H9 (cell line): ENCODE data around the gene KRT222. TPM values are rescaled to one million over a fixed set of nuclear protein-coding genes. Genes with fewer than 3 reads are reported as not detected.

Source experiments
- DNase-seq: peaks from one replicate; pipeline ENCODE4 v3.0.0-alpha.2; 2017
- H2AFZ ChIP-seq: one replicate; pipeline ENCODE4 v1.6.1; 2013; ENCODE audit warnings: mild to moderate bottlenecking, low read length, control low read depth, moderate library complexity
- H2AK5ac ChIP-seq: 2 replicates; pipeline ENCODE4 v1.6.1; 2013; ENCODE audit warnings: low read length, control low read depth, mixed read lengths; ENCODE audit not compliant: insufficient read length
- H2BK120ac ChIP-seq: one replicate; pipeline ENCODE4 v1.6.1; 2013; ENCODE audit warnings: low read depth, mild to moderate bottlenecking, low read length, control low read depth, inconsistent platforms; ENCODE audit not compliant: poor library complexity, severe bottlenecking
- H2BK12ac ChIP-seq: 2 replicates; pipeline ENCODE4 v1.6.1; 2013; ENCODE audit warnings: low read length, control low read depth, mixed read lengths, low read depth; ENCODE audit not compliant: insufficient read length
- H2BK15ac ChIP-seq: 2 replicates; pipeline ENCODE4 v1.6.1; 2013; ENCODE audit warnings: low read depth, low read length, control low read depth
- H2BK20ac ChIP-seq: one replicate; pipeline ENCODE4 v1.6.1; 2013; ENCODE audit warnings: low read depth, mild to moderate bottlenecking, low read length, control low read depth, inconsistent platforms; ENCODE audit not compliant: poor library complexity, severe bottlenecking
- H2BK5ac ChIP-seq: 2 replicates; pipeline ENCODE4 v1.6.1; 2013; ENCODE audit warnings: low read length, control low read depth, mixed read lengths; ENCODE audit not compliant: insufficient read length
- H3K14ac ChIP-seq: 2 replicates; pipeline ENCODE4 v1.6.1; 2013; ENCODE audit warnings: low read length, control low read depth; ENCODE audit not compliant: insufficient read depth
- H3K18ac ChIP-seq: 2 replicates; pipeline ENCODE4 v1.6.1; 2013; ENCODE audit warnings: low read depth, mild to moderate bottlenecking, mixed read lengths, low read length, control low read depth; ENCODE audit not compliant: insufficient read length
- H3K23ac ChIP-seq: 2 replicates; pipeline ENCODE4 v1.6.1; 2013; ENCODE audit warnings: low read length, control low read depth, mixed read lengths, low read depth; ENCODE audit not compliant: insufficient read length
- H3K23me2 ChIP-seq: 2 replicates; pipeline ENCODE4 v1.6.1; 2013; ENCODE audit warnings: low read depth, mild to moderate bottlenecking, mixed read lengths, low read length, control low read depth; ENCODE audit not compliant: insufficient read length, poor library complexity, severe bottlenecking
- H3K27ac ChIP-seq: 2 replicates; pipeline ENCODE4 v1.5.1; 2013; ENCODE audit warnings: low read length, control low read depth, mixed read lengths, low read depth; ENCODE audit not compliant: insufficient read length
- H3K27me3 ChIP-seq: 2 replicates; pipeline ENCODE4 v1.6.1; 2013; ENCODE audit warnings: low read length, control low read depth, inconsistent platforms; ENCODE audit not compliant: insufficient read depth
- H3K4ac ChIP-seq: 2 replicates; pipeline ENCODE4 v1.6.1; 2013; ENCODE audit warnings: low read depth, mild to moderate bottlenecking, control low read depth, inconsistent platforms, low read length, moderate library complexity
- H3K4me1 ChIP-seq: 2 replicates; pipeline ENCODE4 v1.6.1; 2013; ENCODE audit warnings: low read length, control low read depth, inconsistent platforms; ENCODE audit not compliant: insufficient read depth
- H3K4me2 ChIP-seq: 2 replicates; pipeline ENCODE4 v1.6.1; 2013; ENCODE audit warnings: low read length, control low read depth, mixed read lengths; ENCODE audit not compliant: insufficient read length, insufficient read depth
- H3K56ac ChIP-seq: 2 replicates; pipeline ENCODE4 v1.6.1; 2013; ENCODE audit warnings: low read depth, mild to moderate bottlenecking, mixed read lengths, low read length, control low read depth; ENCODE audit not compliant: insufficient read length
- H3K79me1 ChIP-seq: 2 replicates; pipeline ENCODE4 v1.6.1; 2013; ENCODE audit warnings: low read depth, mild to moderate bottlenecking, moderate library complexity, low read length, control low read depth, inconsistent platforms; ENCODE audit not compliant: insufficient read depth, poor library complexity, severe bottlenecking
- H3K79me2 ChIP-seq: 2 replicates; pipeline ENCODE4 v1.6.1; 2013; ENCODE audit warnings: low read length, control low read depth, inconsistent platforms; ENCODE audit not compliant: insufficient read depth
- H3K9ac ChIP-seq: 2 replicates; pipeline ENCODE4 v1.6.1; 2013; ENCODE audit warnings: low read length, control low read depth, mixed read lengths; ENCODE audit not compliant: insufficient read length; ENCODE audit errors: extremely low read depth
- H3K9me3 ChIP-seq: one replicate; pipeline ENCODE4 v1.6.1; 2013; ENCODE audit warnings: low read depth, low read length, inconsistent platforms; ENCODE audit not compliant: control insufficient read depth
- H3T11ph ChIP-seq: one replicate; pipeline ENCODE4 v1.6.1; 2013; ENCODE audit warnings: mild to moderate bottlenecking, low read length, control low read depth, inconsistent platforms
- H4K20me1 ChIP-seq: one replicate; pipeline ENCODE4 v1.6.1; 2013; ENCODE audit not compliant: control insufficient read depth, insufficient read length, insufficient read depth
- H4K5ac ChIP-seq: 2 replicates; pipeline ENCODE4 v1.6.1; 2013; ENCODE audit warnings: low read depth, mild to moderate bottlenecking, mixed read lengths, low read length, control low read depth; ENCODE audit not compliant: insufficient read length
- H4K8ac ChIP-seq: replicated peaks from 2 replicates; pipeline ENCODE4 v1.6.1; 2013; ENCODE audit warnings: low read length, control low read depth, mixed read lengths, low read depth; ENCODE audit not compliant: insufficient read length
- H4K91ac ChIP-seq: 2 replicates; pipeline ENCODE4 v1.6.1; 2013; ENCODE audit warnings: low read depth, mild to moderate bottlenecking, moderate library complexity, mixed read lengths, low read length, control low read depth; ENCODE audit not compliant: insufficient read length
- H3K27ac Mint-ChIP-seq, 3 experiments: 2 replicates in 2 of 3; 3 replicates in 1 of 3; pipeline ENCODE4 v1.8.0; 2020 to 2021; ENCODE audit warnings: mixed read lengths in 3 of 3, mild to moderate bottlenecking in 1 of 3, moderate library complexity in 1 of 3
- H3K27me3 Mint-ChIP-seq: 2 replicates; pipeline ENCODE4 v1.8.0; 2021; ENCODE audit warnings: low read depth, mild to moderate bottlenecking, moderate library complexity, mixed read lengths
- H3K36me3 Mint-ChIP-seq, 3 experiments: 2 replicates in 2 of 3; 3 replicates in 1 of 3; pipeline ENCODE4 v1.8.0; 2020 to 2021; ENCODE audit warnings: low read depth in 3 of 3, mixed read lengths in 3 of 3; ENCODE audit not compliant: insufficient read depth in 1 of 3
- H3K4me1 Mint-ChIP-seq, 2 experiments: 2 replicates each; pipeline ENCODE4 v1.8.0; 2020; ENCODE audit warnings: mixed read lengths in 2 of 2
- H3K4me3 Mint-ChIP-seq, 2 experiments: 2 replicates in 1 of 2; 3 replicates in 1 of 2; pipeline ENCODE4 v1.8.0; 2020 to 2021; ENCODE audit warnings: mild to moderate bottlenecking in 2 of 2, mixed read lengths in 2 of 2, moderate library complexity in 1 of 2
- H3K9me3 Mint-ChIP-seq, 2 experiments: 2 replicates in 1 of 2; 3 replicates in 1 of 2; pipeline ENCODE4 v1.8.0; 2020; ENCODE audit warnings: mild to moderate bottlenecking in 2 of 2, mixed read lengths in 2 of 2, moderate library complexity in 1 of 2
- WGBS: extraction: QIAGEN DNeasy Blood & Tissue Kit; methylation state at CpG from one replicate; pipeline ENCODE4 v1.1.7; 2013; ENCODE audit warnings: missing lambda C conversion rate, low lambda C conversion rate, mixed read lengths; ENCODE audit not compliant: insufficient read length; ENCODE audit errors: extremely low coverage; 5-methylcytosine and 5-hydroxymethylcytosine counted together
- total RNA-seq: library from RNA; stranded (reverse); gene quantifications from 2 replicates; pipeline ENCODE4 v1.2.1, GENCODE V29; 2021
- TF ChIP-seq, protein P1 (sequence below): fragments of 200-600 bp; sonication (generic); conservative IDR thresholded peaks from 3 replicates; pipeline ENCODE4 v1.8.0; 2021; ENCODE audit warnings: antibody characterized with exemption, mild to moderate bottlenecking

KRT222 gene
- total RNA-seq, 1 experiment from 2014 or later, result 0.13 TPM

DNA sequence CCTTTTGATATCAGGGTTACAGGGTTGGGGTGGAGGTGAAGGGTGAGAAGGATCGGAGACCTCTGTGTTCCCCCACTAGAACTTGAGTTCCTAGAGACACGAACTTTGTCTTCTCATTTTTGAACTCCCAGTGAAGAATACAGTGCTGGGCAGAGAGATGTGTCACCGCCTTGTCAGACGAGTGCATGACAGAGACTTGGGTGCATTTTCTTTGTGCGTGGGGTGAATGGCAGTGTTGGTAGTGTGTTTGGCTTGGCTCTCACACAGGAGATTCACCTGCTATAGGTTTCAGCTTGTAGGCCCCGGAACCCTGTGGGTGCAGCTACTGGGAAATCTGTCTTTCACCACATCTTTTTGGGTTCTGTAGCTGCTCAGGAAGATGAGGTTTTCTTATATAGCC, 59.7 kb downstream of the KRT222 start:
- no peaks in the 10 kb centered on the region for H4K20me1 ChIP-seq
- H2BK12ac ChIP-seq, result no peak overlapping the region
- H3K23ac ChIP-seq, result no peak overlapping the region
- H3K4me2 ChIP-seq, result no peak overlapping the region
- H3K36me3 Mint-ChIP-seq, result no peaks in the 10 kb centered on the region
- no peaks in the 10 kb centered on the region for H3K23me2 ChIP-seq
- no peaks in the 10 kb centered on the region for H3K9me3 Mint-ChIP-seq
- no peak overlapping the region for H3K9ac ChIP-seq
- H3K27me3 ChIP-seq, result no peaks in the 10 kb centered on the region
- H4K8ac ChIP-seq, result no peak overlapping the region
- H2BK20ac ChIP-seq, result no peak overlapping the region
- H3K4ac ChIP-seq, result no peak overlapping the region
- no peak overlapping the region for H2BK15ac ChIP-seq
- DNase-seq, result no peak
- no peak overlapping the region for H2BK120ac ChIP-seq
- no peak overlapping the region for H4K5ac ChIP-seq
- no peak overlapping the region for H3K27ac ChIP-seq
- H3K4me1 ChIP-seq, result peaks cover 5% of the 10 kb centered on the region; the same call in 1 of the 2 replicates
- H3K56ac ChIP-seq, result no peak overlapping the region
- no peak overlapping the region; a peak in 1 of 5 replicates for H3K4me3 Mint-ChIP-seq
- no peak overlapping the region for H3K18ac ChIP-seq
- H2BK5ac ChIP-seq, result no peak overlapping the region
- H3K4me1 Mint-ChIP-seq, result peaks cover 19 to 24% of the 10 kb centered on the region in 2 experiments
- no peak overlapping the region for H3K27ac Mint-ChIP-seq
- WGBS, result no CpG with 5 or more reads among the region's 6 CpGs
- no peak overlapping the region for H3T11ph ChIP-seq
- no peaks in the 10 kb centered on the region for H3K79me2 ChIP-seq
- no peak overlapping the region for H3K14ac ChIP-seq
- peaks cover 5% of the 10 kb centered on the region; the same call in 1 of the 2 replicates for H3K27me3 Mint-ChIP-seq
- H3K79me1 ChIP-seq, result no peaks in the 10 kb centered on the region
- no peak overlapping the region for H4K91ac ChIP-seq
- TF ChIP-seq, protein P1, sequence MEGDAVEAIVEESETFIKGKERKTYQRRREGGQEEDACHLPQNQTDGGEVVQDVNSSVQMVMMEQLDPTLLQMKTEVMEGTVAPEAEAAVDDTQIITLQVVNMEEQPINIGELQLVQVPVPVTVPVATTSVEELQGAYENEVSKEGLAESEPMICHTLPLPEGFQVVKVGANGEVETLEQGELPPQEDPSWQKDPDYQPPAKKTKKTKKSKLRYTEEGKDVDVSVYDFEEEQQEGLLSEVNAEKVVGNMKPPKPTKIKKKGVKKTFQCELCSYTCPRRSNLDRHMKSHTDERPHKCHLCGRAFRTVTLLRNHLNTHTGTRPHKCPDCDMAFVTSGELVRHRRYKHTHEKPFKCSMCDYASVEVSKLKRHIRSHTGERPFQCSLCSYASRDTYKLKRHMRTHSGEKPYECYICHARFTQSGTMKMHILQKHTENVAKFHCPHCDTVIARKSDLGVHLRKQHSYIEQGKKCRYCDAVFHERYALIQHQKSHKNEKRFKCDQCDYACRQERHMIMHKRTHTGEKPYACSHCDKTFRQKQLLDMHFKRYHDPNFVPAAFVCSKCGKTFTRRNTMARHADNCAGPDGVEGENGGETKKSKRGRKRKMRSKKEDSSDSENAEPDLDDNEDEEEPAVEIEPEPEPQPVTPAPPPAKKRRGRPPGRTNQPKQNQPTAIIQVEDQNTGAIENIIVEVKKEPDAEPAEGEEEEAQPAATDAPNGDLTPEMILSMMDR, result no peak
- no peak overlapping the region for H2AK5ac ChIP-seq
- H3K9me3 ChIP-seq, result no peaks in the 10 kb centered on the region
- H2AFZ ChIP-seq, result no peak overlapping the region

Other genes starting within 250 kb of the KRT222 start
- gene TOP2A, start 247.3 kb downstream of the KRT222 start, total RNA-seq, result 230 TPM in 2 replicates
- 49.9 and 51.1 TPM in 2 replicates for gene IGFBP4, start 221.7 kb downstream of the KRT222 start, total RNA-seq
- gene TNS4, start 163.6 kb downstream of the KRT222 start, total RNA-seq, result 0.55 and 0.59 TPM in 2 replicates
- gene CCR7, start 99.7 kb downstream of the KRT222 start, total RNA-seq, result 0.31 TPM in 1 of 2 replicates, not detected in the other
- 122 and 126 TPM in 2 replicates for gene SMARCE1, start 17.4 kb downstream of the KRT222 start, total RNA-seq
- gene KRT24, start 38.6 kb upstream of the KRT222 start, total RNA-seq, result not detected in 2 replicates
- not detected in 2 replicates for gene KRT25, start 90.2 kb upstream of the KRT222 start, total RNA-seq
- gene KRT26, start 107.0 kb upstream of the KRT222 start, total RNA-seq, result not detected in 2 replicates
- not detected in 2 replicates for gene KRT27, start 117.4 kb upstream of the KRT222 start, total RNA-seq
- not detected in 2 replicates for gene KRT28, start 134.8 kb upstream of the KRT222 start, total RNA-seq
- 24.0 and 28.4 TPM in 2 replicates for gene KRT10, start 157.4 kb upstream of the KRT222 start, total RNA-seq
- not detected in 2 replicates for gene KRT12, start 202.0 kb upstream of the KRT222 start, total RNA-seq
- gene KRT20, start 220.1 kb upstream of the KRT222 start, total RNA-seq, result not detected in 2 replicates